ENCODE measurements around the gene CMC1.

Gene CMC1

DNA sequence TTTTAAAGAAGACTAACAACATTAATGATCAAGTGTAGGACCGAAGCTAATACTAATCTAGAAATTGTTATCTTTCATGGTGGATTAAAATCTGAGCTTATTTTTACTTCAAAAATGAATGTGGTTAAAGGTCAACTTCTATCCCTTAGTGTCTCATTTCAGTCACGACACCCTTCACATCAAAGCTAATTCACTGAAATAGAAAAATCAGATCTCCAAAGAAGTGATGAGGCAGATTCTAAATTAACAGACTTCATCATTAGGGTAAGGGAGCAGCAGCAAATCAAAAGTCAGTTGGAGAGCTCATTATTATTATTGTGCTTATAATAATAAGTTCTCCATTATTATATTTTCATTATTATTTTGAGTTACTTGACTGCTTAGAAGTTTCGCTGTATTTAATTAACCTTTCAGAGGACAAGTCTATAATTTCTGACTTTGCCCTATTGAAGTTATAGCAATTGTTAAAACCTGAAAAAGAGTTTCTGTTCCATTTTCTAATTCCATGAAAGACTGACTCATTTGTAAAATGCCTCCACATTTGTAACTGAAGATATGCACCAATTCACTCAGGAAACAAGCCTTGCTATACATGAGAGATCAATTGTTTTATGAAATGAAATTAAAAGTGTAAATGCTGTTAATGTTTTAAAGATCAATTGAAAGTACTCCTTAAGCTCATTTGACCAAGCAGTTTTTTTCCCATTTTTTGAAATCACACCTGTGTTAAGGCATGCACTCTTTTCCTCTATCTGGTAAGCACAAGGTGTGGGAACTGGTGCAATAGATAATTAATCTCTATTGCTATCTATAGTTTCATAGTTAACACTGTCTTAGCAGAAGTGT is 23.1 kb upstream of the CMC1 start:
- Histone ChIP-seq H3K4me3 (ENCODE audit: low read length) (no peak overlapping the region), H3K36me3 (ENCODE audit: control insufficient read depth, insufficient read depth, low read length) (no peaks in the 10 kb centered on the region), H3K9me3 (ENCODE audit: control insufficient read depth, insufficient read depth, low read length) (no peaks in the 10 kb centered on the region), H3K27me3 (ENCODE audit: control insufficient read depth, insufficient read depth, low read length) (no peaks in the 10 kb centered on the region), H3K4me1 (ENCODE audit: control insufficient read depth, insufficient read depth, low read length) (no peaks in the 10 kb centered on the region), H3K27ac (ENCODE audit: low read length) (no peak overlapping the region)
- WGBS (ENCODE audit: insufficient coverage, insufficient read length), result no CpG with 5 or more reads among the region's 3 CpGs
- no peak for DNase-seq (ENCODE audit: low read depth, low spot score)

GRCh38 chr3:28218917-28219198 is 22.6 kb upstream of the CMC1 start:
- Histone ChIP-seq H3K9me3 (ENCODE audit: control insufficient read depth, insufficient read depth, low read length) (no peaks in the 10 kb centered on the region), H3K4me3 (ENCODE audit: low read length) (no peak overlapping the region), H3K36me3 (ENCODE audit: control insufficient read depth, insufficient read depth, low read length) (no peaks in the 10 kb centered on the region), H3K27ac (ENCODE audit: low read length) (no peak overlapping the region), H3K4me1 (ENCODE audit: control insufficient read depth, insufficient read depth, low read length) (no peaks in the 10 kb centered on the region), H3K27me3 (ENCODE audit: control insufficient read depth, insufficient read depth, low read length) (no peaks in the 10 kb centered on the region)
- DNase-seq (ENCODE audit: low read depth, low spot score), result no peak

- H3K4me1 ChIP-seq (ENCODE audit: control insufficient read depth, insufficient read depth, low read length), result no peaks in the 10 kb centered on the region
- no peak overlapping the region for H3K4me3 ChIP-seq (ENCODE audit: low read length)
- H3K36me3 ChIP-seq (ENCODE audit: control insufficient read depth, insufficient read depth, low read length), result no peaks in the 10 kb centered on the region
- H3K27me3 ChIP-seq (ENCODE audit: control insufficient read depth, insufficient read depth, low read length), result no peaks in the 10 kb centered on the region
- no peaks in the 10 kb centered on the region for H3K9me3 ChIP-seq (ENCODE audit: control insufficient read depth, insufficient read depth, low read length)
- no CpG with 5 or more reads among the region's 4 CpGs for WGBS (ENCODE audit: insufficient coverage, insufficient read length)
- H3K27ac ChIP-seq (ENCODE audit: low read length), result no peak overlapping the region
- no peak for DNase-seq (ENCODE audit: low read depth, low spot score)
Measured at GRCh38 chr3:28224430-28224829, 17.0 kb upstream of the CMC1 start.

GRCh38 chr3:28226020-28226419 is 15.4 kb upstream of the CMC1 start:
- Histone ChIP-seq H3K4me3 (ENCODE audit: low read length) (no peak overlapping the region), H3K27me3 (ENCODE audit: control insufficient read depth, insufficient read depth, low read length) (no peaks in the 10 kb centered on the region), H3K9me3 (ENCODE audit: control insufficient read depth, insufficient read depth, low read length) (no peaks in the 10 kb centered on the region), H3K36me3 (ENCODE audit: control insufficient read depth, insufficient read depth, low read length) (no peaks in the 10 kb centered on the region), H3K4me1 (ENCODE audit: control insufficient read depth, insufficient read depth, low read length) (no peaks in the 10 kb centered on the region), H3K27ac (ENCODE audit: low read length) (no peak overlapping the region)
- 100% methylated on average over 2 of the region's 3 CpGs for WGBS (ENCODE audit: insufficient coverage, insufficient read length)
- no peak for DNase-seq (ENCODE audit: low read depth, low spot score)

DNA sequence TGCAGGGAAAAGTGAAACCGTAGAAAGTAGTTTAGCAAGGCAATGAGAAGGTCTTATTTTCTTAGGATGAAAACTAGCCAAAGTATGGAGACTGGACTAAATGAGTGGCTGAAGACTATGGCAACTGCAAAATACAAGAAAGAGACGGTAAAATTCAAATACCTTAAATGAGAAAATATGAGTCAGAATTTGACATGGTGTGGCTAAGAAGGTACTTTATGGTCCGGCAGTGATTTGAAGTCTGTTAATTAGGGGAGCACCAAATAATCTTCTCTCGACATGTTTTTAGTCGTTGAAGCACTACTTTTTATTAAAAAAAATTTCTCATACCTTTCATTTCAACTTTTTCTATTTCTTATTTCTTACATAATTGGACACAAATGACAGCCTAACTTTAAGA is 12.8 kb upstream of the CMC1 start:
- no peak overlapping the region for H3K4me3 ChIP-seq (ENCODE audit: low read length)
- no peaks in the 10 kb centered on the region for H3K4me1 ChIP-seq (ENCODE audit: control insufficient read depth, insufficient read depth, low read length)
- no peaks in the 10 kb centered on the region for H3K36me3 ChIP-seq (ENCODE audit: control insufficient read depth, insufficient read depth, low read length)
- H3K27me3 ChIP-seq (ENCODE audit: control insufficient read depth, insufficient read depth, low read length), result no peaks in the 10 kb centered on the region
- no peak for DNase-seq (ENCODE audit: low read depth, low spot score)
- 100% methylated on average over 2 of the region's 5 CpGs for WGBS (ENCODE audit: insufficient coverage, insufficient read length)
- no peaks in the 10 kb centered on the region for H3K9me3 ChIP-seq (ENCODE audit: control insufficient read depth, insufficient read depth, low read length)
- no peak overlapping the region for H3K27ac ChIP-seq (ENCODE audit: low read length)

- Histone ChIP-seq H3K4me1 (ENCODE audit: control insufficient read depth, insufficient read depth, low read length) (no peaks in the 10 kb centered on the region), H3K4me3 (ENCODE audit: low read length) (no peak overlapping the region), H3K9me3 (ENCODE audit: control insufficient read depth, insufficient read depth, low read length) (no peaks in the 10 kb centered on the region), H3K36me3 (ENCODE audit: control insufficient read depth, insufficient read depth, low read length) (no peaks in the 10 kb centered on the region), H3K27me3 (ENCODE audit: control insufficient read depth, insufficient read depth, low read length) (no peaks in the 10 kb centered on the region), H3K27ac (ENCODE audit: low read length) (no peak overlapping the region)
- DNase-seq (ENCODE audit: low read depth, low spot score), result no peak
Measured at GRCh38 chr3:28232659-28233058, 8.8 kb upstream of the CMC1 start.

DNA sequence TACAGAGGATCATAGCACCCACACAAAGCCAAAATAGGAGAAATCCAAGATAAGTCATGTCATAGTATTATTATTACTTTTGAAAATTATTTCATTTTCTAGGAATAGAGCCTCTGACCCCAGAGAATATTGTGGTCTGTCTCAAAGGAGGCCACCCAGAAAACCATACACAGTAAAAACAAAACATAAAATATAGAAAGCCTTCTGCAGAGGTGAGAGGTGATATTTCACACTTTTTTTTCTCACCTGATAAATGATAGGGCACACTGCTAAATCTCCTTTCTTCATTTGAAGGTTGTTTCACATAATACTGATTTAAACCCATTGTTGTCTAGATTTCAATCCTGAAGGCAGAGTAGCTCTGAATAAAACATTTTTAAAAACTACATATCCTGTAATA is 7.0 kb upstream of the CMC1 start:
- Histone ChIP-seq H3K27ac (ENCODE audit: low read length) (no peak overlapping the region), H3K4me1 (ENCODE audit: control insufficient read depth, insufficient read depth, low read length) (peaks cover 4% of the 10 kb centered on the region; the same call in 1 of the 2 replicates), H3K36me3 (ENCODE audit: control insufficient read depth, insufficient read depth, low read length) (no peaks in the 10 kb centered on the region), H3K9me3 (ENCODE audit: control insufficient read depth, insufficient read depth, low read length) (no peaks in the 10 kb centered on the region), H3K27me3 (ENCODE audit: control insufficient read depth, insufficient read depth, low read length) (no peaks in the 10 kb centered on the region), H3K4me3 (ENCODE audit: low read length) (no peak overlapping the region)
- DNase-seq (ENCODE audit: low read depth, low spot score), result no peak

GRCh38 chr3:28239108-28239507 is 2.3 kb upstream of the CMC1 start:
- no peaks in the 10 kb centered on the region for H3K9me3 ChIP-seq (ENCODE audit: control insufficient read depth, insufficient read depth, low read length)
- WGBS (ENCODE audit: insufficient coverage, insufficient read length), result no CpG with 5 or more reads among the region's 3 CpGs

DNA sequence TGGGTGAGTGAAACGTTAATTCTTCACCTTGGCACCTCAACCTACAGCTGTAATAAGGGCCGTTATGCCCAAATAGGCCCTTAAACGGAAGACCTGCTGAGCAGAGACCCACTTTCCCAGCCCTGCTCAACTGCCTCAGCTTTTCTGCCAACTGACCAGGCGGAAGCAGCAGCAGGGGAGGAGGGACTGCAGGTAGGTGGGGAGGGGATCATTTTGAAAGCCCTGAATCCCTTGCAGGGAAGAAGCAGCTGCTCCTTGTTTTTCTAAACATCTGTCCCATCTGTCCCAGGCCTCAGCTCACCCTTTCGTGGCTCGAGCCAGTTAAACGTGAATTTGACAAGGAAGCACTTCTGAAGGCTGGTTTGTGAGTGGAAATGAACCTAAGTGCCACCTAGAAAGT is 978 bp upstream of the CMC1 start:
- H3K4me3 ChIP-seq (ENCODE audit: low read length), result no peak overlapping the region
- H3K4me1 ChIP-seq (ENCODE audit: control insufficient read depth, insufficient read depth, low read length), result peaks cover 4% of the 10 kb centered on the region; the same call in 1 of the 2 replicates
- no peaks in the 10 kb centered on the region for H3K9me3 ChIP-seq (ENCODE audit: control insufficient read depth, insufficient read depth, low read length)
- no CpG with 5 or more reads among the region's 7 CpGs for WGBS (ENCODE audit: insufficient coverage, insufficient read length)
- H3K27ac ChIP-seq (ENCODE audit: low read length), result no peak overlapping the region
- DNase-seq (ENCODE audit: low read depth, low spot score), result peak; percentile 29
- H3K36me3 ChIP-seq (ENCODE audit: control insufficient read depth, insufficient read depth, low read length), result no peaks in the 10 kb centered on the region
- no peaks in the 10 kb centered on the region for H3K27me3 ChIP-seq (ENCODE audit: control insufficient read depth, insufficient read depth, low read length)

More at GRCh38 chr3:28239108-28239507, 2.3 kb upstream of the CMC1 start:
- no peaks in the 10 kb centered on the region for H3K36me3 ChIP-seq (ENCODE audit: control insufficient read depth, insufficient read depth, low read length)
- H3K4me1 ChIP-seq (ENCODE audit: control insufficient read depth, insufficient read depth, low read length), result peaks cover 4% of the 10 kb centered on the region; the same call in 1 of the 2 replicates
- H3K27me3 ChIP-seq (ENCODE audit: control insufficient read depth, insufficient read depth, low read length), result no peaks in the 10 kb centered on the region
- H3K4me3 ChIP-seq (ENCODE audit: low read length), result no peak overlapping the region
- DNase-seq (ENCODE audit: low read depth, low spot score), result no peak
- no peak overlapping the region for H3K27ac ChIP-seq (ENCODE audit: low read length)

DNA sequence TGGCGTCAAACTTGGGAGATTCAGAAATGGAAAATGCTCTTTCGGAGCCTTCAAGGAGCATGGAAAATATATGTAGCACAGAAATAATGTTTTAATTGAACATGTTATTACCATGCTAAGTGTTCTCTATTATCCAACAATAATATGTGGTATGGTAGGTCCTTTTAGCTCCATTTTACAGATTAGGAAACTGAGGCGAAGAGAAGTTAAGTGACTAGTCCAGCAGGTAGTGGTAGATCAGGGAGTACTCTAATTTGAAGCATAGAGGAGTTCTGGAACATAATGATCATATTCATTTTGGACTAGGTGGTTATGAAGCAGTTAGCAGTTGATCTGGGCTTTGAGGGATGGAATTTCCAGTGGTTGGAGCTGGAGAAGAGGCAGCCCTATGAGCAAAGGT is 1.1 kb downstream of the CMC1 start:
- Histone ChIP-seq H3K27ac (ENCODE audit: low read length) (no peak overlapping the region), H3K27me3 (ENCODE audit: control insufficient read depth, insufficient read depth, low read length) (no peaks in the 10 kb centered on the region), H3K36me3 (ENCODE audit: control insufficient read depth, insufficient read depth, low read length) (no peaks in the 10 kb centered on the region), H3K4me3 (ENCODE audit: low read length) (no peak overlapping the region; the same call in 1 of the 2 replicates), H3K4me1 (ENCODE audit: control insufficient read depth, insufficient read depth, low read length) (peaks cover 4% of the 10 kb centered on the region; the same call in 1 of the 2 replicates), H3K9me3 (ENCODE audit: control insufficient read depth, insufficient read depth, low read length) (no peaks in the 10 kb centered on the region)
- no CpG with 5 or more reads among the region's 3 CpGs for WGBS (ENCODE audit: insufficient coverage, insufficient read length)
- DNase-seq (ENCODE audit: low read depth, low spot score), result no peak

DNA sequence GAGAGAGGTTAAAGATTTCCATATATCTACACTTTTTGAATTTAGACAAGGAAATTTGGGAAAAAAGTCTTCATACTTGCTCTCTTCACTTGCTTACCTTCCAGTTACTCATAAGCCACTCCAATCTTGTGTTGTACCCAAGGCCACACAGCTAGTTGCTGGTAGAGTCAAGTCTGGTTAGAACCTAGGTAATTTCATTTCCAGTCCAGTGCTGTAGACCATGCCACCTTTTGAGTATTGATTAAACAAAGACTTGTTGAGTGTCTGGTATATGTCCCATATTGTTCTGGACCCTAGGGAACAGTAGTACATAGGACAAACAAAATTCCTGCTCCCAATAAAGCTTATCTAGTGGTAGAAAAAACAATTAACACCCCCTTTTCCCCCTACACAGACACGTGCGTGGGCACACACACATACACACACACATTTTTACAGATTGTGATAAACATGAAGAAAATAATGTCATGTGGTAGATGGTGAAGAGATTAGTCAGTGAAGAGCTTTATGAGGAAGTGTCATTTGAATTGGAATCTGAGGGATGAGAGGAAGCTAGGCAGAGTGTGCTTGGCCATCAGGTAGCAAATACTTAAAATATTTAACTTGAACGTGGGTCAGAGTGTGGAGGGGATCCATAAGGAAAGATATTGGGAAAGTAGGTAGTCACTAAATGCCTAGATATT is 2.1 kb downstream of the CMC1 start:
- peaks cover 4% of the 10 kb centered on the region; the same call in 1 of the 2 replicates for H3K4me1 ChIP-seq (ENCODE audit: control insufficient read depth, insufficient read depth, low read length)
- DNase-seq (ENCODE audit: low read depth, low spot score), result no peak
- no peaks in the 10 kb centered on the region for H3K9me3 ChIP-seq (ENCODE audit: control insufficient read depth, insufficient read depth, low read length)
- no peak overlapping the region for H3K4me3 ChIP-seq (ENCODE audit: low read length)
- no peaks in the 10 kb centered on the region for H3K27me3 ChIP-seq (ENCODE audit: control insufficient read depth, insufficient read depth, low read length)
- no peaks in the 10 kb centered on the region for H3K36me3 ChIP-seq (ENCODE audit: control insufficient read depth, insufficient read depth, low read length)
- no peak overlapping the region for H3K27ac ChIP-seq (ENCODE audit: low read length)
- WGBS (ENCODE audit: insufficient coverage, insufficient read length), result no CpG with 5 or more reads among the region's 3 CpGs

Measured in iPS DF 6.9 (cell line).